ENCODE results near the gene IGFBP5. TPM values are rescaled to one million over a fixed set of nuclear protein-coding genes. Genes with fewer than 3 reads are reported as not detected.

IGFBP5 gene
- polyA plus RNA-seq, 3 donors: not detected

DNA sequence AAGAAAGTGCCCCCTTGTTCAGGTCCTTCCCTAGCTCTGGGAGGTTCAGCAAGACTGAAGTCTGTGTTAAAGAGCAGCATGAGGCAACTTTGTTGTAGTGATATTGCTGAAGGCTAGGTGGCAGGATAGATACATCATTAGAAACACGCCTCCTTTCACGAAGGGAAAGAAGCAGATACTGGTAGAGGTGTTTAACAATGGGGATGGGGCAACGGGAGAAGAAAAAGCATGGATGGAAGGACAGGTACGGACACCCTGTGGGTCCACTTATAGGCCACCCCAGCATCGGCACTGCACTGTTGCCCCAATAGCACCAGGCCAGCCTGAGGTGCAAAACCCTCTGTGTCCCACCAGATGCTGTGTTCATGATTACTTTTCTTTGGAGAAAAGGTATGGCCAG, 3.5 kb upstream of the IGFBP5 start:
- H3K9ac ChIP-seq (ENCODE audit: insufficient read depth, low read length, poor library complexity, severe bottlenecking): no peak overlapping the region
- H3K36me3 ChIP-seq (replicated peaks in 1 of 2; ENCODE audit: control insufficient read depth in 1 of 2, insufficient read depth in 2 of 2, low read length in 2 of 2): no peaks in the 10 kb centered on the region
- peaks cover 0 to 17% of the 10 kb centered on the region in 2 donors for H3K9me3 ChIP-seq (replicated peaks in 1 of 2; ENCODE audit: control insufficient read depth in 1 of 2, insufficient read depth in 1 of 2, low read length in 2 of 2)
- Mint-ChIP-seq H3K4me3 (no peak overlapping the region), H3K36me3 (peaks cover 0 to 2% of the 10 kb centered on the region in 2 donors), H3K4me1 (peaks cover 9% of the 10 kb centered on the region), H3K27me3 (ENCODE audit: low read depth in 3 of 3) (peaks cover 0 to 36% (median 0%) of the 10 kb centered on the region in 3 donors), H3K9me3 (peaks cover 0 to 11% (median 2%) of the 10 kb centered on the region in 7 donors), H3K27ac (no peak overlapping the region)
- H3K4me1 ChIP-seq (ENCODE audit: control insufficient read depth in 1 of 2, insufficient read depth in 2 of 2, low read length in 2 of 2): peaks cover 7% of the 10 kb centered on the region in 2 donors
- no peak overlapping the region for H3K27ac ChIP-seq (ENCODE audit: low read depth in 1 of 2, low read length in 2 of 2)
- H3K4me3 ChIP-seq (replicated peaks in 1 of 3; ENCODE audit: low read depth in 2 of 3, low read length in 3 of 3): no peak overlapping the region
- 32% methylated on average over 3 of the region's 5 CpGs for WGBS (ENCODE audit: insufficient coverage)
- H3K79me2 ChIP-seq (ENCODE audit: insufficient read depth, low read length): no peaks in the 10 kb centered on the region
- no peak overlapping the region for H3K4me2 ChIP-seq (replicated peaks; ENCODE audit: extremely low read depth, low read length, poor library complexity, severe bottlenecking)
- intact Hi-C loops (cut with micrococcal nuclease): no loop called here
- H3K27me3 ChIP-seq (ENCODE audit: control insufficient read depth in 2 of 2, insufficient read depth in 2 of 2, low read length in 2 of 2): peaks cover 62 to 67% of the 10 kb centered on the region in 2 donors
- H4K20me1 ChIP-seq (ENCODE audit: insufficient read depth, low read length): no peaks in the 10 kb centered on the region
- no peak for DNase-seq
- no peak overlapping the region for H2AFZ ChIP-seq (ENCODE audit: insufficient read depth, low read depth, low read length, poor library complexity, severe bottlenecking)
- no peak for TF ChIP-seq CTCF (IDR thresholded peaks at IDR 0.05)

DNA sequence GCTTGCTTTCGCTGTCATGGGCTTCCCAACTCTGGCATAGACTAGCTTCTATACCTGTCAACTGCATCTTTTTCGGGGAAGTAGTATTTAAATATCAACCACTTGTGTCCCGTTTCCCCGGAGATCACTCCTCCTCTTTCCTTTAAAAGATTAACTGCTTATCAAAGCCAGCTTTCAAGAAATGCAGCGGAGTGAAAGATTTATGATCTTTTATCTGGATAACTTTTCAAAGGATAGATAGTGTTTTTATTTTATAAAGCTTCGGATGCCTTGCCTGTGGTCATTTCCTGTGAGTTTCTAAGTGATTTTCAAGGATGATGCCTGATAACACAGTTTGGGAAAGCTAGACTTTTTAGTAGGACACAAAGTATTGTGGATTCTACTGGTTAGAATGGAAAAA, 2.9 kb upstream of the IGFBP5 start:
- Histone ChIP-seq H3K79me2 (ENCODE audit: insufficient read depth, low read length) (no peaks in the 10 kb centered on the region), H3K36me3 (replicated peaks in 1 of 2; ENCODE audit: control insufficient read depth in 1 of 2, insufficient read depth in 2 of 2, low read length in 2 of 2) (no peaks in the 10 kb centered on the region), H3K9ac (ENCODE audit: insufficient read depth, low read length, poor library complexity, severe bottlenecking) (no peak overlapping the region), H3K9me3 (replicated peaks in 1 of 2; ENCODE audit: control insufficient read depth in 1 of 2, insufficient read depth in 1 of 2, low read length in 2 of 2) (peaks cover 0 to 20% of the 10 kb centered on the region in 2 donors), H3K27me3 (ENCODE audit: control insufficient read depth in 2 of 2, insufficient read depth in 2 of 2, low read length in 2 of 2) (peaks cover 66 to 73% of the 10 kb centered on the region in 2 donors), H2AFZ (ENCODE audit: insufficient read depth, low read depth, low read length, poor library complexity, severe bottlenecking) (no peak overlapping the region), H4K20me1 (ENCODE audit: insufficient read depth, low read length) (no peaks in the 10 kb centered on the region), H3K27ac (ENCODE audit: low read depth in 1 of 2, low read length in 2 of 2) (no peak overlapping the region), H3K4me2 (replicated peaks; ENCODE audit: extremely low read depth, low read length, poor library complexity, severe bottlenecking) (no peak overlapping the region), H3K4me3 (replicated peaks in 1 of 3; ENCODE audit: low read depth in 2 of 3, low read length in 3 of 3) (no peak overlapping the region), H3K4me1 (ENCODE audit: control insufficient read depth in 1 of 2, insufficient read depth in 2 of 2, low read length in 2 of 2) (peaks cover 10 to 11% of the 10 kb centered on the region in 2 donors)
- DNase-seq: no peak
- no peak overlapping the region for H3K27ac Mint-ChIP-seq
- H3K9me3 Mint-ChIP-seq: peaks cover 0 to 13% (median 2%) of the 10 kb centered on the region in 7 donors
- intact Hi-C loops (cut with micrococcal nuclease): no loop called here
- WGBS (ENCODE audit: insufficient coverage): 24% methylated on average over 2 of the region's 6 CpGs
- peaks cover 14% of the 10 kb centered on the region for H3K4me1 Mint-ChIP-seq
- H3K36me3 Mint-ChIP-seq: peaks cover 0 to 4% of the 10 kb centered on the region in 2 donors
- TF ChIP-seq CTCF (IDR thresholded peaks at IDR 0.05): no peak
- H3K4me3 Mint-ChIP-seq: peak overlapping the region in 1 of 2 donors; percentile 1
- peaks cover 0 to 42% (median 0%) of the 10 kb centered on the region in 3 donors for H3K27me3 Mint-ChIP-seq (ENCODE audit: low read depth in 3 of 3)

Measured in CD14-positive monocyte (primary cell).